ENCODE measurements around the gene ANKRD2.

The ANKRD2 gene

DNA sequence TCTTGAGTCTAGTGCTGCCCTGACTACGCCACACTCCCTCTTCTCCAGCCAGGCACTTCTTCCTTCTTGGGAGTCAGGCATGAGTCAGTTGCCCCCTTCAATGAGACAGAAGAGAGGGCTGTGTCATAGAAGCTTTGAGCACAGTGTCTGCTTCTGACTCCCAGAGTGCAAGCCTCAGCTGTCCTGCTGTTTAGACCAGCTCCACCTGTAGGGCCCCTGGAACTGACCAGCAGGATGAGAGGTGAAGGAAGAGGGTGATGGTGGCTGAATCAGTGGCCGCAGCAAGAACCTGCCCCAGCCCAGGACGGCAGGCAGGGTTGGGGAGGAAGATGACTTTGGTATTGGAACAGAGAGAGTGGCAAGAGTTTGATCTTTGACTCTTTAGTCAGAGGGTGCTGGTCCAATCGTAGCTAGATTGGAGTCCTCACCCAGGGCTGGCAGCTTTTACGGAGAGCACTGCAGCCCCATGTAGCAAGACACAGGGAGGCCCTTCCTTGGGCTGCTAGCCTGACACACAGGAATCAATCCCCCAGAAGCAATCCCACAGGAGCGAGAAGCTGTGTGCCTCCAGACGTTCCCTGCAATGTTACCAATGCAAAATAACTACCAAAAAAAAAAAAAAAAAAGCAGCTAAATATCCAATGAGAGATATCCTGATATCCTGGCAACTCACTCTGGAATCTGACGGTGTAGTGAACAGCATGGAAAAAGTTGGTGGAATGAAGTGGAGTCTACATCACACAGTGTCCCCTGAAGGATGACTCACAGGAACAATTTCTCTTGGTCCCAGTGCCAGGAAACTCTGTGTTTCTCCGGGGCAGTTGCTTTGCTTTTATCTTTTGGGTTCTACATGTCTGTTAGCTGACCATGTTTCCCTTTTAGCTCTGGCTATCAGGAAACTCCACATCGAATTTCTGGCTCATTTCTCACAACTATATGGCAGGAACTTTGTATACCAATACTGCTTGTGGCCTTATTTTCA lies 23.8 kb downstream of the ANKRD2 start:
- no peak for DNase-seq (ENCODE audit: low read depth in 3 of 3)

GRCh38 chr10:97597778-97598177 lies 25.2 kb downstream of the ANKRD2 start:
- DNase-seq (ENCODE audit: low read depth in 3 of 3) = no peak

DNA sequence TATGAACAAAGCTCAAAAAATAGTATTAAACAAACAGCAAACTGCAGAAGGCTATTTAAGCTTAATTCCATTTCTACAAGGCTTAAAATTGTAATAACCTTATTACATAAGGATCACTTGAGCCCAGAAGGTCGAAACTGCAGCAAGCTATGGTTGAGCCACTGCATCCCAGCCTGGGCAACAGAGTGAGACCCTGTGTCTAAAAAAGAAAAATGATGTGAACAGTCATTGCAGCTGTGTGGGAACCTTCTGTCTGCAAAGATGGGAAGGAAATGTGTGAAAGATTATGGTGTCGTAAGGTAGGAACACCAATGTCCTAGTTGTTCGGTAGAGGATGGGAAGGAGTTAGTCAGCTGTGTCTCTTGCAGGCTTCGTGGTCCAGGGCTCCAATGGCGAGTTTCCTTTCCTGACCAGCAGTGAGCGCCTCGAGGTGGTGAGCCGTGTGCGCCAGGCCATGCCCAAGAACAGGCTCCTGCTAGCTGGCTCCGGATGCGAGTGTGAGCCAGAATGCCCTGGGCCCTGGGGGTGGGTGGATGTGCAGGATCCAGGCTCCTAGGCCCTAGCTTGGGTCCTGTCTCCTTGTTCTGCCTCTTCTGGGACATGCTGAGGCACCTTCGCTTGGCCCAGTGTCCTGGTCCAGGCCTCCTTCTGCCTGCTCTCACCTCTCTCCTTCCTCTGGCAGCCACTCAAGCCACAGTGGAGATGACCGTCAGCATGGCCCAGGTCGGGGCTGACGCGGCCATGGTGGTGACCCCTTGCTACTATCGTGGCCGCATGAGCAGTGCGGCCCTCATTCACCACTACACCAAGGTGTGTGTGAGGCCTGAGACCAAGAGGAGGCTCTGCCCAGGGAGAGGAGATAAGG lies 26.1 kb downstream of the ANKRD2 start:
- DNase-seq (ENCODE audit: low read depth in 3 of 3) = no peak

- DNase-seq (ENCODE audit: low read depth in 3 of 3) = no peak
These were observed 26.7 kb downstream of the ANKRD2 start for GRCh38 chr10:97599272-97599619.

GRCh38 chr10:97600616-97601015 lies 28.0 kb downstream of the ANKRD2 start:
- DNase-seq (ENCODE audit: low read depth in 3 of 3) = no peak

GRCh38 chr10:97601268-97602215 lies 29.0 kb downstream of the ANKRD2 start:
- no peak for DNase-seq (ENCODE audit: low read depth in 3 of 3)

- DNase-seq (ENCODE audit: low read depth in 3 of 3) = no peak
These were observed 34.6 kb downstream of the ANKRD2 start for GRCh38 chr10:97607095-97607636.

- DNase-seq (ENCODE audit: low read depth in 3 of 3) = no peak
These were observed 36.5 kb downstream of the ANKRD2 start for GRCh38 chr10:97608991-97609561.

DNA sequence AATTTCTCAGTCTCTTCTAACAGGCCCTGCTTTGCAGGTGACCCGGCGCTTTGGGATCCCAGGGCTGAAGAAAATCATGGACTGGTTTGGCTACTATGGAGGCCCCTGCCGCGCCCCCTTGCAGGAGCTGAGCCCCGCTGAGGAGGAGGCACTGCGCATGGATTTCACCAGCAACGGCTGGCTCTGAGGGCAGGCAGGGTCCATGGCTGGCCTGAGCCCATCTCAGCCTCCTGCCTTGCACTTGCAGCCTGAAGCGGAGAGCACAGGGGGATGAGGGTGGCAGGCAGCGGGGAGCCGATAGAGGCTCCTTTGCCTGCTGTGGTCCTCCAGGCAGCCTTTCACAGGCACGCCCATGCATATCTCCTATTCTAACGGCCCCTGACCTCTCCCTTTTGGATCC lies 38.9 kb downstream of the ANKRD2 start:
- no peak for DNase-seq (ENCODE audit: low read depth in 3 of 3)

- no peak for DNase-seq (ENCODE audit: low read depth in 3 of 3)
These were observed 39.8 kb downstream of the ANKRD2 start for GRCh38 chr10:97612386-97612785.

- no peak for DNase-seq (ENCODE audit: low read depth in 3 of 3)
These were observed 45.7 kb downstream of the ANKRD2 start for GRCh38 chr10:97618285-97618684.

GRCh38 chr10:97618733-97619132 lies 46.2 kb downstream of the ANKRD2 start:
- no peak for DNase-seq (ENCODE audit: low read depth in 3 of 3)

GRCh38 chr10:97623277-97623676 lies 50.7 kb downstream of the ANKRD2 start:
- DNase-seq (ENCODE audit: low read depth in 3 of 3) = no peak

- DNase-seq (ENCODE audit: low read depth in 3 of 3) = no peak
These were observed 55.2 kb downstream of the ANKRD2 start for GRCh38 chr10:97627731-97628130.

DNA sequence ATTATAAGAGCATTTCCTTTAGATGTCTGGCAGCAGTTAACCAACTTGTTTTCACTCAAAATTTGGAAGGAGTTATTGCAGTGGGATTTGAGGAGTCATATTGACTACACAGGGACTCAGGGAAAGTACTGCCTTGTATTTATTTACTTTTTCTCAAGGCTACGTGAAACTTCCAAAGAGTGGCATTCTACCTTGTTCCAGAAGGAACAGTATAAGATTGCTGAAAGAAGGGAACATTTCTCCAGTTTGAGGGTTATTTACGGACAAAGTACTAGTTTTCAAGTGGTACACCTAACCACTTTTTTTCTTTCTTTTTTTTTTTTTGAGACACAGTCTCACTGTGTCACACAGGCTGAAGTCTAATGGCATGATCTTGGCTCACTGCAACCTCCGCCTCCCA lies 55.6 kb downstream of the ANKRD2 start:
- no peak for DNase-seq (ENCODE audit: low read depth in 3 of 3)

DNA sequence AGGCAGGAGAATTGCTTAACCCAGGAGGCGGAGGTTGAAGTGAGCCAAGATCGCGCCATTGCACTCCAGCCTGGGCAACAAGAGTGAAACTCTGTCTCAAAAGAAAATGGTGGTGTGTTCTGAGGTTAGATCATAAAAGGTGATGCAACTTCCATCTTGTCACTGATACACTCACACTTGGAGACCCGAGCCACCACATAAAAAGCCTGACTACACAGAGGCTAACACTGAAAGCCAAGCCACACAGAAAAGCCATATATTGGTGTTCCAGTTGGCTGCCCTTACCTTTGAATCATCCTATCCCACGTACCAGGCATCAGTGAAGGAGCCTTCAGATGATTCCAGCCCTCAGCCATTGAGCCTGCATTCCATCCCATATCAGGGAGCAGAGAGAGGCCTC lies 56.7 kb downstream of the ANKRD2 start:
- DNase-seq (ENCODE audit: low read depth in 3 of 3) = no peak

- DNase-seq (ENCODE audit: low read depth in 3 of 3) = no peak
These were observed 58.5 kb downstream of the ANKRD2 start for GRCh38 chr10:97631098-97631497.

GRCh38 chr10:97632949-97633884 lies 60.6 kb downstream of the ANKRD2 start, which contains the start of gene MORN4:
MORN4 (minus strand) TSS chr10:97633500; CDS start chr10:97619653, 13,847 bp downstream.
- DNase-seq (ENCODE audit: low read depth in 3 of 3) = peak; percentile 84 to 93 (median 85)
